CMK (cell line): ENCODE results near the gene STAT2.
"Not testable (repeated sequence)": the region's sequence is repeated elsewhere in the genome, so short reads cannot be mapped to it uniquely, and the experiment has no call there.

ENCODE experiments used
- DNase-seq: peaks from one replicate; pipeline ENCODE4 v3.0.0-alpha.2; 2010; ENCODE audit warnings: low read depth

The STAT2 gene

GRCh38 chr12:56326126-56326525 lies 33.8 kb downstream of the STAT2 start:
- no peak for DNase-seq

DNA sequence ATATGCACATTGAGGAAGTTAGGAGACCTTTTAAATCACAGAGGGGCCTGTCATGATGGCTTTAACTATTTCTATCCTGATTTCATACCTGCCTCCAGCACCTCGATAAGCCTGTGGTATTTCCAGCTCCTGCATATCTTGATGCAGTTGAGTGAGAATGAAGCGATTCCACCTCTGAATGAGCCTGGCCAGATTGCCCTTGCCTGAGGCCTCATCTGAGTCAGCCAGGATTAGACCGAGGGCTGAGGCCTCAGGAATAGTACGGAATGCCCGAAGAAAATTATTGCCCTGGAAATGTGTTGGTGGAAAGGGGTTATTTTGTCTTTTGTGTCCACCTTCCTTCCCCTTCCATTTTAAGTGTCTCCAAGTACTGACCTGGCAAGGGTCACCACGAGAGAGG lies 35.7 kb downstream of the STAT2 start:
- no peak for DNase-seq

- DNase-seq = not testable (repeated sequence)
Observed at GRCh38 chr12:56321610-56322009, 38.3 kb downstream of the STAT2 start.

DNA sequence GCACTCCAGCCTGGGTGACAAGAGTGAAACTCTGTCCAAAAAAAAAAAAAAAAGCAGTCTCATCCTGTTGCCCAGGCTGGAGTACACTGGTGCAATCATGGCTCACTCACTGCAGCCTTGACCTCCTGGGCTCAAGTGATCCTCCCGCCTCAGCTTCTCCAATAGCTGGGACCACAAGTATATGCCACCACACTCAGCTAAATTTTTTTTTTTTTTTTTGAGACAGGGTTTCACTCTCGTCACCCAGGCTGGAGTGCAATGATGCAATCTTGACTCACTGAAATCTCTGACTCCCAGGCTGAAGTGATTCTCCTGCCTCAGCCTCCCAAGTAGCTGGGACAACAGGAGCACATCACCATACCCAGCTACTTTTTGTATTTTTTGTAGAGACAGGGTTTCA lies 38.9 kb downstream of the STAT2 start:
- DNase-seq = no peak

DNA sequence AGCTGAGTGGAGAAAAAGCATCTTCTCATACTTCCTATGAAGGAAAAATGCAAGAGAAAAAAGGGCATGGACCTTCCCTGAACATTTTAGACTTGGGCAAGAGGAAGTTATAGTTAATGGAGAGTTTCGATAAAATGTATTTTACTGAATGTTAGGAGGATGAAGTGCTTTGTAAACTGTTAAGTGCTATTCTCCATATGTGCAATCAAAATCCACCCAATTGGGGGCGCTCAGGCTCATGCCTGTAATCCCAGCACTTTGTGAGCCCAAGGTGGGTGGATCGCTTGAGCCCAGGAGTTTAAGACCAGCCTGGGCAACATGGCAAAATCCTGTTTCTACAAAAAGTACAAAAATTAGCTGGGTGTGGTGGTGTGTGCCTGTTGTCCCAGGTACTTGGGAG lies 42.2 kb downstream of the STAT2 start:
- DNase-seq = no peak

GRCh38 chr12:56315622-56316473 lies 44.1 kb downstream of the STAT2 start, which contains the start of gene CNPY2:
Gene CNPY2, minus strand, starts transcription at chr12:56315988. Its CDS starts 771 bp downstream, at chr12:56315217.
- peak; percentile 90 for DNase-seq

DNA sequence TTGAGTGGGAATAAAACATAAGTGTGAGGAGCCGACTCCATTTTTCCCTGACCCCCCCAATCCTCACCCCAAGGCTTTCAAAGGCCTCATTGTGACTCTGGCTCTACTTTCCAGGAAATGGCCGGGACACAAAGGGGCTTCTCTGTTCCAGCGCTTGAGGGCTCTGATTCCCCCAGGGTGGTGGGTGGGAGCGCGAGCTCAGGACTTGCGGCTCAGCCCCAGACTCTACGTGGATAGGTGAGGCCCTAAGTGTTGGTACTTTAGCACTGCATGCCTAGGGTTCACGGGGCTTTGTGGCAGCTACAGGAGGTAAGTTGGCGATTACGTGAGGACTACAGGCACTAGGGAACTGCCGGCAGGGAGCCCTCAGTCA lies 44.7 kb downstream of the STAT2 start:
- DNase-seq = no peak

- DNase-seq = no peak
Observed at GRCh38 chr12:56311003-56311402, 48.9 kb downstream of the STAT2 start.

DNA sequence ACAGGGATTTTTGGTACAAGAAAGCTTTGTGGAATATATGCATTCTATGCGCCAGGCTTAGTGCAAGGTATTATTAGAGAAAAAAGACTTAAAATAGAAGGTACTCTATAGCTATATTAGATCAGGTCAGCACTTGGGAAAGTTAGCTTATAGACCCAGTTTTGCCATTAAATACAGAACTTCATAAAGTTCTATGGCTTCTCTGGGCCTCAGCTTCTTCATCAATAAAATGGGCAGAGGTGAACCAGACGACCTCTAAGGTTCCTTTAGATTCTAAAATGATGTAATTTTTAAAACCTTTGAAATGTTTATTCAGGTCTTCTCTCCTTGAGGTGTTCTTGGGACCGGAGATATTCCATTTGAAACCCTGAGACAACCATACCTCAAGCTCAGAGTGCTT lies 51.2 kb downstream of the STAT2 start:
- DNase-seq = no peak

DNA sequence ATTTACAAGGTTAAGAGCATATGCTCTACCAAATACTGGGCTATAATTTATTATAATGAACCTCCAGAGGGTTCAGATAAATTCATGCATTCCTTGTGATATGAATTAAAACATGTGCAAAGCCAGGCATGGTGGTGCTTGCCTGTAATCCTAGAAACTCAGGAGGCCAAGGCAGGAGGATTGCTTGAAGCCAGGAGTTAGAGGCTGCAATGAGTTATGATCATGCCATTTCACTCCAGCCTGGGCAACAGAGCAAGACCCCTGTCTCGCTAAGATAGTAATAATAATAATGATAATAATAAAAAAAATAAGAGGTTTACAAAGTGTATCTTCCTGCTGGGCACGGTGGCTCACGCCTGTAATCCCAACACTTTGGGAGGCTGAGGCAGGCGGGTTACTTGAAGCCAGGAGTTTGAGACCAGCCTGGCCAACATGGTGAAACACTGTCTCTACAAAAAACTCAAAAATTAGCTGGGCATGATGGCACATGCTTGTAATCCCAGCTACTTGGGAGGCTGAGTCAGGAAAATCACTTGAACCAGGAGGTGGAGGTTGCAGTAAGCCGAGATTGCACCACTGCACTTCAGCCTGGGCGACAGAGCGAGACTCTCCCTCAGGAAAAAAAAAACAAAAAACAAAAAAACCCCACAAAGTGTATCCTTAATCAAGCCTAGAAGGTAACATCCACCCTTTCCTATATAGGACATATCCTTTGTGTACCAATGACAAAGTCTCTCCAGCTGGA lies 52.5 kb downstream of the STAT2 start:
- DNase-seq = no peak

DNA sequence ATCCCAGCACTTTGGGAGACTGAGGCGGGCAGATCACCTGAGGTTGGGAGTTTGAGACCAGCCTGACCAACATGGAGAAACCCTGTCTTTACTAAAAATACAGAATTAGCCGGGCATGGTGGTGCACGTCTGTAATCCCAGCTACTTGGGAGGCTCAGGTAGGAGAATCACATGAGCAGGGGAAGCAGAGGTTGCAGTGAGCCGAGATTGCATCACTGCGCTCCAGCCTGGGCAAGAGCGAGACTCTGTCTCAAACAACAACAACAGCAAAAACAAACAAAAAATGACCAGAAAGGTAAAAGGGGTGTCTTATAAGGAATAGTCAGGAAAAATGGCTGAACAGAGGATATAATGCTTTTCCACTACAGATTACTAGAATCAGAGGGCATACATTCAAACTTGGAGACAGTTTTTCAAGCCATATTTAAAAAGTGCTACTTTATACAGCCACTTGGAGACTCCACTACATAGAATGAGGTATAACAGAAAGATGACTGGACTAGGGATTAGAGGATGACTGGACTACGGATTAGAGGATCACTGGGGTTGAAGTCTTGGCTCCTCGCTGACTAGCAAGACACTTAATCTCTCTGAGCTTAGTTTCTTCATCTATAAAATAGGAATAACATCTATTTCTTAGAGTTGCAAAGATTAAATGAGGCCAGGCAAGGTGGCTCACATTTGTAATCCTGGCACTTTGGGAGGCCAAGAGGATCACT lies 54.9 kb downstream of the STAT2 start:
- no peak for DNase-seq

- no peak for DNase-seq
Observed at GRCh38 chr12:56304276-56304675, 55.6 kb downstream of the STAT2 start.

DNA sequence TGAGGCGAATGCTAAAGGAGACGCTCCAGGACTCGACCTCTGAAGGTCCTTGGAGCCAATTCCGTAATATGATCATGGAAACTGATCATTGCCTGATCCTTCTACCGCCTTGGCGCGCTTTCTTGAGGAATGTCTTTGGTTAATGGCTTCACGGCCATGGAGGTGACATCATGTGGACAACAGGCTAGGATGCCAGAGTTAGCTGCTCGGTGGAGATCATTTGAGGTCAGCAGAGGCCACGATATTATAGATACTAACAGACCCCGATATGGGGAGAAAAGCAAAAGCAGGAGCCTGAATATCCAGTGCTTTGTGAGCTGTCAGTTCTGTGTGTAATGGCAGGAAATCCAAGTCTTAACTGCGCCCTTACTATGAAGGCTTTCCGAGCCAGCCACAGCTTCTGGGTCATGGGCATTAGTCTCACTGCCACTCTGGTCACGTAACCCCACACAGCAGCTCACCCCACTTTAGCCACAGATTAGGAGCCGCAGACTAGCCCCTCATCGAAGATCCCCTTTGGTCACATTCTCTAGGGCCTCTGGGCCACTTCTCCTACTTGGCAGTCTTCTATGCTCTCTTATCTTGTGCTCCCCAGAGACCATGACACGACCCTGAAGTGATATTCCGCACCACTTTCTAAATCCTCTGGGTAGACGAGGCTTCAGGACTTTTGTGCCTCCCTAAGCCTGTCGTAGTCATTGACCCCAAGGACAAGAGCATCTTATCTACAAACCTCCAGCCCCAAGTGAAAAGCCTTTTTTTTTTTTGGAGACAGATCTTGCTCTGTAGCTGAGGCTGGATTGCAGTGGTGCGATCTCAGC lies 59.1 kb downstream of the STAT2 start:
- peak; percentile 27 for DNase-seq

GRCh38 chr12:56299853-56300643 lies 59.9 kb downstream of the STAT2 start, which contains the start of gene CS:
Gene CS, minus strand, starts transcription at chr12:56300330. Its CDS starts 129 bp downstream, at chr12:56300201.
- peak; percentile 92 for DNase-seq

DNA sequence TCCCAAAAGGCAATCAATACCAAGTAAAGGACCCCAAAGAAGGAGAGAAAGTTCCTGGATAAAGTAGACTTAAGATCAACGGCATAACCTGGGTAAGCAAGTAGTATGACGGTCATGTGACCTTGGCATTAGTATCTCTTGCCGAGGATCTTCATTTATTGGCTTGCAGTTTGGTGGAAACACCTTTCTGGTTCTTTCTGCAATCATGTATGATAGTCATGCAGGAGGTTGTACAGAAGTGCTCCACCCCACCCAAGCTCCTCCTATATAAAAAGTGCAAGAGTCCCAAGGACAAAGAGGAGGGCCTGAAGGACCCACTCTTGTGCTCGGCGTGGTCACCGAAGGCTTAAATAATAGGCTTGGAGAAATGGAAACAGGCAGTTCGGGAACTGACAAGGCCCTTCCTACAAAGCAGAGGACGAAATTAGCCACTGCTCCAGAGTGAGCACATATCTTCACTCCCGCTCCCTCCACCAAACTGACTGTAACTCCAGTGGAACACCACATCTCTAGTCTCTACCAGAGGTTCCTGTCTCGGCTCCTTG lies 60.5 kb downstream of the STAT2 start:
- DNase-seq = no peak

DNA sequence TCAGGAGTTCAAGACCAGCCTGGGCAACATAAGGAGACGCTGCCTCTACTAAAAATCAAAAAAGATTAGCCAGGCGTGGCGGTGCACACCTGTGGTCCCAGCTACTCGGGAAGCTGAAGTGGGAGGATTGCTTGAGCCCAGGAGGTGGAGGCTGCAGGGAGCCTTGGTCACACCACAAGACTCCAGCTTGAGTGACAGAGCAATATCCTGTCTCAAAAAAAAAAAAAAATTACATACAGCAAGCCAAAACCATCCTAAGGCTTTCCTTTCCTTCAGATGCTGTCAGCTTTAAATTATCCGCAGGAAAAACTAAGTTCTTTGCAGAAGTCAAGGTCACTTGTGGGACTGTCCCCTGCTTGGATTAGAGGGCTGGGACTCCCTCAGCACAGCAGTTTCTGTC lies 61.1 kb downstream of the STAT2 start:
- DNase-seq = no peak

GRCh38 chr12:56297400-56297799 lies 62.5 kb downstream of the STAT2 start:
- DNase-seq = no peak

- DNase-seq = no peak
Observed at GRCh38 chr12:56296295-56296694, 63.6 kb downstream of the STAT2 start.

DNA sequence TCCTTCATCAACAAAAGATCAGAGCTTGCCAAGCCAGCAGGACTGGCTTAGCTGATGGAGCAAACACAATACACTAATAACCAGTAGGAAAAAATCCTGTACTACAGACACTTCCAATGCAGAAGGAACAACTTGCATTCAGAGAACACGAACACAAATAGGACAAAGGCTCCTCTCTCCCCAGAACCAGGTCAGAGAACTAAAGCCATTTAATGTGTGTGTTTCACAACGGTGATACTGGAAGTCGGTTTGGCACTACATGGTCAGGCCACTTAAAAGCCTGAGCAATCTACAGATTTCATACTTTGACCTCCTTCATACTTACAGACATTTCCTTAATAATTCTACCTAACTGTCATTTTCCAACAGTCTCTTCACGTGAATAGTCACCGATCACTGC lies 66.1 kb downstream of the STAT2 start:
- DNase-seq = no peak
